H1 (cell line): ENCODE results near the gene ANKMY2.

Experiments
- CHD2 ChIP-seq: IDR thresholded peaks from 2 replicates; pipeline ENCODE4 v1.6.1; 2012; ENCODE audit warnings: low read length, improper control_type of control experiment
- CTCF ChIP-seq, 3 experiments: IDR thresholded peaks; 1 replicate in 2 of 3; 2 replicates in 1 of 3; pipeline versions ENCODE4 v1.5.1 to v1.6.1; 2011; ENCODE audit warnings: low read length in 3 of 3, mild to moderate bottlenecking in 3 of 3, inconsistent platforms in 2 of 3, low read depth in 1 of 3, moderate library complexity in 1 of 3; ENCODE audit not compliant: insufficient read depth in 1 of 3; ENCODE audit errors: control extremely low read depth in 1 of 3
- EGR1 ChIP-seq: IDR thresholded peaks from 2 replicates; pipeline ENCODE4 v1.6.1; 2011; ENCODE audit warnings: low read depth, low read length, borderline replicate concordance
- GABPA ChIP-seq: IDR thresholded peaks from 2 replicates; pipeline ENCODE4 v1.6.1; 2011; ENCODE audit warnings: mild to moderate bottlenecking, low read length, moderate library complexity, borderline replicate concordance; ENCODE audit not compliant: insufficient read depth
- JUN ChIP-seq: IDR thresholded peaks from 2 replicates; pipeline ENCODE4 v1.6.1; 2011; ENCODE audit warnings: low read depth, mild to moderate bottlenecking, improper control_type of control experiment, low read length
- POLR2A ChIP-seq, 2 experiments: IDR thresholded peaks; 1 replicate in 1 of 2; 2 replicates in 1 of 2; pipeline ENCODE4 v1.6.1; 2011; ENCODE audit warnings: low read depth in 2 of 2, low read length in 2 of 2, mild to moderate bottlenecking in 2 of 2; ENCODE audit errors: control extremely low read depth in 1 of 2
- RFX5 ChIP-seq: IDR thresholded peaks from 2 replicates; pipeline ENCODE4 v1.6.1; 2011; ENCODE audit warnings: low read depth, low read length, improper control_type of control experiment, borderline replicate concordance
- SP1 ChIP-seq: IDR thresholded peaks from 2 replicates; pipeline ENCODE4 v1.6.1; 2011; ENCODE audit warnings: low read depth, low read length
- SP4 ChIP-seq: IDR thresholded peaks from 2 replicates; pipeline ENCODE4 v1.6.1; 2012; ENCODE audit warnings: low read length, inconsistent platforms
- YY1 ChIP-seq: IDR thresholded peaks from 2 replicates; pipeline ENCODE4 v1.6.1; 2011; ENCODE audit warnings: low read depth, mild to moderate bottlenecking, low read length

DNA sequence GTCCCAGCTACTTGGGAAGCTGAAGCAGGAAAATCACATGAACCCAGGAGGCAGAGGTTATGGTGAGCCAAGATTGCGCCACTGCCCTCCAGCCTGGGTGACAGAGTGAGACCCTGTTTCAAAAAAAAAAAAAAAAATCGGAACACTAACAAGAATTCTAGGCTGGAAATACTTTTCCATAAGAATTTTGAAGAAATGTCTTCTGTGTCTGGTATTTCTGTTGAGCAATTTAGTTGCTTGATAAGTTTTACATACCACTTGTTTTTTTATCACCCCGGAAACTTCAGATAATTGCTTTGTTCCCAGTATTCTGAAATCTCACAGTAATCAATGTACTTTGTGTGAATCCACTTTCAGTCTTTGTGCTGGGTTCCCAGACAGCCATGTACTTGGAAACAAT is 26.3 kb upstream of the ANKMY2 start:
- TF ChIP-seq YY1 (no peak), POLR2A (IDR thresholded peaks at IDR 0.05; ENCODE audit: control extremely low read depth in 1 of 2, low read depth in 2 of 2, low read length in 2 of 2) (no peak), CTCF (IDR thresholded peaks at IDR 0.05; ENCODE audit: control extremely low read depth in 1 of 3, insufficient read depth in 1 of 3, low read depth in 1 of 3, low read length in 3 of 3) (no peak), JUN (no peak), CHD2 (no peak), SP1 (no peak), EGR1 (no peak), RFX5 (no peak), SP4 (no peak), GABPA (no peak)
